ENCODE data around the gene FRYL. TPM values are rescaled to one million over a fixed set of nuclear protein-coding genes. Genes with fewer than 3 reads are reported as not detected.

The FRYL gene
- total RNA-seq, 2 experiments from 2014 or later: 85.4 to 88.5 TPM

DNA sequence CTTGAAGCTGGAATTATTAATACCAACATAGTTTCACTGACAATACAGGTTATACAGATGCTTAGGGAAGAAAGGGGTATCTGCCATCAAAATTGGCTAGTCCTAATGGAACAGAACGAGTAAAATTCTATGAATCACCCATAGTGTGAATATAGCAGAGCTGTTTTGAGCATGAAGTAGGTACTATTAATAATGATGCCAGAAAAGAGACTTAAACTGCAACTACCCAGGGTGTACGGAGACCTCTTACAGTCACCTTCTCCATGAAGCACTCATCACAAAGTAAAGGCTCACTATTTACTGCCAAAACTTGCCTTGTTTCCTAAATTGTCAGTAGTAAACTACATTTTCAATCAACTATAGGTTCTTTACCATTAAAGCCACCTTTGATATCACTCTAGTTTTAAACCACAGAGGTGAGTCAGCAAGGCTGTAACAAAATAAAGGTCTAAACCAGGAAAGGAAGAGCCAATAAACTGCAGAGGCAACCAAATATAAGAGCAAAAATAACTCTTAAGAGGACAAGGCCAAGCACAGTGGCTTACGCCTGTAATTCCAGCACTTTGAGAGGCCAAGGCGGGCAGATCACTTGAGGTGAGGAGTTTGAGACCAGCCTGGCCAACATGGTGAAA lies 114.4 kb downstream of the FRYL start:
- no TSS peak for BruUV-seq (replicated peaks)
- TF ChIP-seq EZH2phosphoT487 (IDR thresholded peaks at IDR 0.05; ENCODE audit: borderline replicate concordance, low read depth, low read length): no peak
- TF ChIP-seq, protein P1, sequence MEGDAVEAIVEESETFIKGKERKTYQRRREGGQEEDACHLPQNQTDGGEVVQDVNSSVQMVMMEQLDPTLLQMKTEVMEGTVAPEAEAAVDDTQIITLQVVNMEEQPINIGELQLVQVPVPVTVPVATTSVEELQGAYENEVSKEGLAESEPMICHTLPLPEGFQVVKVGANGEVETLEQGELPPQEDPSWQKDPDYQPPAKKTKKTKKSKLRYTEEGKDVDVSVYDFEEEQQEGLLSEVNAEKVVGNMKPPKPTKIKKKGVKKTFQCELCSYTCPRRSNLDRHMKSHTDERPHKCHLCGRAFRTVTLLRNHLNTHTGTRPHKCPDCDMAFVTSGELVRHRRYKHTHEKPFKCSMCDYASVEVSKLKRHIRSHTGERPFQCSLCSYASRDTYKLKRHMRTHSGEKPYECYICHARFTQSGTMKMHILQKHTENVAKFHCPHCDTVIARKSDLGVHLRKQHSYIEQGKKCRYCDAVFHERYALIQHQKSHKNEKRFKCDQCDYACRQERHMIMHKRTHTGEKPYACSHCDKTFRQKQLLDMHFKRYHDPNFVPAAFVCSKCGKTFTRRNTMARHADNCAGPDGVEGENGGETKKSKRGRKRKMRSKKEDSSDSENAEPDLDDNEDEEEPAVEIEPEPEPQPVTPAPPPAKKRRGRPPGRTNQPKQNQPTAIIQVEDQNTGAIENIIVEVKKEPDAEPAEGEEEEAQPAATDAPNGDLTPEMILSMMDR (conservative IDR thresholded peaks at IDR 0.05; ENCODE audit: low read length): no peak
- CTCF ChIA-PET (ENCODE audit: unreplicated experiment): no interaction called here

DNA sequence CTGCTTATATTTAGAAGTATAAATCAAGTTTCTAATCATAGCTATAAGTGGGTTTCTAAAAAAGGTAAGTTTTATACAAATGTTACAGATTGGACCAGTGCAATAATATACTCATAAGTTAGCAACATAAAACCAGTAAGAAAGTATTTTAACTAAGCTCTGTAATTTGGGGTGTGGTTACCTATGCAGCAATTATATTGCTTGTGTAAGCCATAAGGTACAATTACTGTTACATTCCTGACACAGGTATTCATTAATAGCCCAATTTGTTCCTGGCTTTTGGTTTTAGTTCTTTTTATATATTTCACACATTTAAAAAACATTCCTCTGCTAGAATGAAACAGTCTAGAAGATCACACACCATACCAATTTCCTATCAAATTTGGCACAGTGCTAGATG lies 115.1 kb downstream of the FRYL start:
- TF ChIP-seq, protein P1 (conservative IDR thresholded peaks at IDR 0.05; ENCODE audit: low read length): no peak
- no peak for TF ChIP-seq EZH2phosphoT487 (IDR thresholded peaks at IDR 0.05; ENCODE audit: borderline replicate concordance, low read depth, low read length)
- peaks cover 16% of the 10 kb centered on the region; the same call in 1 of the 2 replicates for H3K79me2 ChIP-seq (ENCODE audit: insufficient read depth, low read depth, low read length)
- no TSS peak for BruUV-seq (replicated peaks)
- H3K9me2 ChIP-seq (ENCODE audit: insufficient read depth, low read length): no peaks in the 10 kb centered on the region
- 0 out of 2 replicates have a peak, but pooled peaks cover 3% of the 10 kb centered on the region for H3K9me3 ChIP-seq (ENCODE audit: low read length)
- DNase-seq (ENCODE audit: low spot score): no peak
- H3K36me3 ChIP-seq (ENCODE audit: insufficient read depth, low read length): no peaks in the 10 kb centered on the region
- H3K27ac ChIP-seq (ENCODE audit: low read depth, low read length, poor library complexity, severe bottlenecking): no peak overlapping the region
- no peak overlapping the region for H2AFZ ChIP-seq (ENCODE audit: low read length)
- intact Hi-C loops (cut with micrococcal nuclease; ENCODE audit: unreplicated experiment): no loop called here
- no peak overlapping the region for H3K4me2 ChIP-seq (ENCODE audit: low read length)
- CTCF ChIA-PET (ENCODE audit: unreplicated experiment): no interaction called here
- POLR2A ChIA-PET: interaction anchor here (0.6 to 1.1 kb wide), 6 partner anchors 11 to 265 kb away, joined by 3 to 4 read pairs (median 3); no protein-coding TSS in a partner anchor
- H3K4me1 ChIP-seq (ENCODE audit: insufficient read depth, low read length, poor library complexity, severe bottlenecking): no peaks in the 10 kb centered on the region
- no peak overlapping the region for H3K4me3 ChIP-seq (ENCODE audit: low read depth, low read length, poor library complexity, severe bottlenecking)
- no peaks in the 10 kb centered on the region for H4K20me1 ChIP-seq (ENCODE audit: insufficient read depth, low read length)

More for the DNA sequence above, 114.4 kb downstream of the FRYL start:
- Histone ChIP-seq H2AFZ (ENCODE audit: low read length) (no peak overlapping the region), H3K79me2 (ENCODE audit: insufficient read depth, low read depth, low read length) (peaks cover 16% of the 10 kb centered on the region; the same call in 1 of the 2 replicates), H3K36me3 (ENCODE audit: insufficient read depth, low read length) (no peaks in the 10 kb centered on the region), H3K4me3 (ENCODE audit: low read depth, low read length, poor library complexity, severe bottlenecking) (no peak overlapping the region), H3K4me1 (ENCODE audit: insufficient read depth, low read length, poor library complexity, severe bottlenecking) (no peaks in the 10 kb centered on the region), H3K4me2 (ENCODE audit: low read length) (no peak overlapping the region), H3K9me2 (ENCODE audit: insufficient read depth, low read length) (no peaks in the 10 kb centered on the region), H3K9me3 (ENCODE audit: low read length) (0 out of 2 replicates have a peak, but pooled peaks cover 3% of the 10 kb centered on the region), H4K20me1 (ENCODE audit: insufficient read depth, low read length) (no peaks in the 10 kb centered on the region), H3K27ac (ENCODE audit: low read depth, low read length, poor library complexity, severe bottlenecking) (no peak overlapping the region)
- POLR2A ChIA-PET: interaction anchor here (0.6 to 1.1 kb wide), 2 partner anchors 13 to 264 kb away, joined by 3 to 4 read pairs; no protein-coding TSS in a partner anchor
- intact Hi-C loops (cut with micrococcal nuclease; ENCODE audit: unreplicated experiment): no loop called here
- DNase-seq (ENCODE audit: low spot score): no peak

DNA sequence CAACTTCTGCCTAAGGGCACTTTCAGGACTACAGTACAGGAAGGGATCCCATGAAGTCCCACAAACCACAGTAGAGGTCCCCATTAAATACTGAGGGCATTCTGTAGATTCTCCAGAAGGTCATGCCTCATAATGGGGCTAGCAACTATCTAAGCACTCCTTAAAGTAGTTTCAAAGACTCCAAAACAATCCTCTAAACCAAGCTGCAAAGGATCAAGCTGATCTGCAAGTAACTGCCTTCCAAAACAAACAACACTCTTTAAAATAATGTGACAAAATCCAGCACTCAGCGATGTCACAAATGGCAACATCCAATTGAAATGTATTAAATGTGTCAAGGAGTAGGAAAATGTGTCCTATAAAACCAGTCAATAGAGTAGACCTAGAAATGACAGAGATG lies 118.7 kb downstream of the FRYL start:
- peaks cover 16% of the 10 kb centered on the region; the same call in 1 of the 2 replicates for H3K79me2 ChIP-seq (ENCODE audit: insufficient read depth, low read depth, low read length)
- POLR2A ChIA-PET: interaction anchor here (0.6 kb wide), 1 partner anchor 58 kb away, joined by 3 read pairs; no protein-coding TSS in a partner anchor

More for the DNA sequence above, 118.7 kb downstream of the FRYL start:
- H3K4me3 ChIP-seq (ENCODE audit: low read depth, low read length, poor library complexity, severe bottlenecking): no peak overlapping the region
- DNase-seq (ENCODE audit: low spot score): no peak
- intact Hi-C loops (cut with micrococcal nuclease; ENCODE audit: unreplicated experiment): no loop called here
- H3K9me2 ChIP-seq (ENCODE audit: insufficient read depth, low read length): no peaks in the 10 kb centered on the region
- no TSS peak for BruUV-seq (replicated peaks)
- H3K36me3 ChIP-seq (ENCODE audit: insufficient read depth, low read length): no peaks in the 10 kb centered on the region
- CTCF ChIA-PET (ENCODE audit: unreplicated experiment): no interaction called here
- no peaks in the 10 kb centered on the region for H3K4me1 ChIP-seq (ENCODE audit: insufficient read depth, low read length, poor library complexity, severe bottlenecking)
- H4K20me1 ChIP-seq (ENCODE audit: insufficient read depth, low read length): no peaks in the 10 kb centered on the region; the same call in 1 of the 2 replicates
- no peak overlapping the region for H2AFZ ChIP-seq (ENCODE audit: low read length)
- no peak overlapping the region for H3K27ac ChIP-seq (ENCODE audit: low read depth, low read length, poor library complexity, severe bottlenecking)
- 0 out of 2 replicates have a peak, but pooled peaks cover 3% of the 10 kb centered on the region for H3K9me3 ChIP-seq (ENCODE audit: low read length)
- TF ChIP-seq EZH2phosphoT487 (IDR thresholded peaks at IDR 0.05; ENCODE audit: borderline replicate concordance, low read depth, low read length): no peak
- TF ChIP-seq, protein P1 (conservative IDR thresholded peaks at IDR 0.05; ENCODE audit: low read length): no peak
- H3K4me2 ChIP-seq (ENCODE audit: low read length): no peak overlapping the region

Data from OCI-LY7 (cell line).